ENCODE data around the gene ADRA2C.

ADRA2C gene

GRCh38 chr4:3790006-3790561, 23.9 kb downstream of the ADRA2C start:
- whole genome bisulfite sequencing = 92% methylated on average over 13 of the region's 13 CpGs
- H3K9ac ChIP-seq (ENCODE audit: low read depth, low read length) = no peak overlapping the region
- no peaks in the 10 kb centered on the region for H3K9me3 ChIP-seq (ENCODE audit: insufficient read depth, low read depth, low read length)
- no peaks in the 10 kb centered on the region for H3K36me3 ChIP-seq (ENCODE audit: insufficient read depth, low read length)
- no peak overlapping the region for H3K27ac ChIP-seq (ENCODE audit: low read depth, low read length)
- H3K4me1 ChIP-seq (ENCODE audit: insufficient read depth, low read length) = no peaks in the 10 kb centered on the region
- H3K27me3 ChIP-seq (ENCODE audit: insufficient read depth, low read length) = no peaks in the 10 kb centered on the region
- no peak overlapping the region for H3K4me3 ChIP-seq (ENCODE audit: low read length)

- no peaks in the 10 kb centered on the region for H3K4me1 ChIP-seq (ENCODE audit: insufficient read depth, low read length)
- no peak overlapping the region for H3K9ac ChIP-seq (ENCODE audit: low read depth, low read length)
- H3K9me3 ChIP-seq (ENCODE audit: insufficient read depth, low read depth, low read length) = peaks cover 9% of the 10 kb centered on the region; the same call in 1 of the 2 replicates
- 81% methylated on average over 9 of the region's 9 CpGs for WGBS
- no peak overlapping the region for H3K27ac ChIP-seq (ENCODE audit: low read depth, low read length)
- no peaks in the 10 kb centered on the region for H3K36me3 ChIP-seq (ENCODE audit: insufficient read depth, low read length)
- no peaks in the 10 kb centered on the region for H3K27me3 ChIP-seq (ENCODE audit: insufficient read depth, low read length)
- H3K4me3 ChIP-seq (ENCODE audit: low read length) = no peak overlapping the region
These were observed 25.1 kb downstream of the ADRA2C start for GRCh38 chr4:3791256-3791655.

DNA sequence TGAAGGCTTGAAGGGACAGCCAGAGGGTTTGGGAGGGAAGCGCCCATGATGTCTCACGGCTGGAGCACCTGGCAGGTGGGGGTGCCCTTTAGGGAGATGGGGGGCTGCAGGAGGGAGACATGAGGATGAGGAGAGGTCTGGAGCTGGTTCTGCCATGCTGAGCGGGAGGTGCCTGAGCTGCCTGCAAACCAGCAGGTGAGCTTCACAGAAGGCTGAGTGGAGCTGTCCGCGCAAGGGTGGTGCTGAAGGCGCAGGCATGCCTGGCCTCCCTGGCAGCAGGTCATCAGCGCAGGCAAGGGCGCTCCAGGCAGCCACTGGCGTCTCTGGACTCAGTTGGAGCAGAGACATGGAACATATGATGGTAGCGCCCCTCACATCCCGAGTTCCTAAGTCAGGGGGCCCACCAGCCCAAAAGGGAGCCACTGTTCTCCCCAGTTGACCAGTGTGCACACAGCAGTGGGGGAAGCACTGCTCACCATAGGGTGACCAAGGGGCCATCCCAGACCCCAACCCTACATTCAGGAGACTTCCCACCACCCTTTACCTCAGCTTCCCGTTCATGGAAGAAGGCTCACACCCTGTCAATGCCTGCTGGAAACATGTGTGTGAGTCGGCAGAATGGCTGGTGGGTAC, 25.8 kb downstream of the ADRA2C start:
- Histone ChIP-seq H3K4me1 (ENCODE audit: insufficient read depth, low read length) (no peaks in the 10 kb centered on the region), H3K36me3 (ENCODE audit: insufficient read depth, low read length) (no peaks in the 10 kb centered on the region), H3K27ac (ENCODE audit: low read depth, low read length) (no peak overlapping the region), H3K9ac (ENCODE audit: low read depth, low read length) (no peak overlapping the region), H3K27me3 (ENCODE audit: insufficient read depth, low read length) (no peaks in the 10 kb centered on the region), H3K9me3 (ENCODE audit: insufficient read depth, low read depth, low read length) (peaks cover 10% of the 10 kb centered on the region; the same call in 1 of the 2 replicates), H3K4me3 (ENCODE audit: low read length) (no peak overlapping the region)
- 20% methylated on average over 13 of the region's 13 CpGs for WGBS

- Histone ChIP-seq H3K4me3 (ENCODE audit: low read length) (no peak overlapping the region), H3K9ac (ENCODE audit: low read depth, low read length) (no peak overlapping the region), H3K36me3 (ENCODE audit: insufficient read depth, low read length) (no peaks in the 10 kb centered on the region), H3K27ac (ENCODE audit: low read depth, low read length) (no peak overlapping the region), H3K4me1 (ENCODE audit: insufficient read depth, low read length) (no peaks in the 10 kb centered on the region), H3K27me3 (ENCODE audit: insufficient read depth, low read length) (no peaks in the 10 kb centered on the region), H3K9me3 (ENCODE audit: insufficient read depth, low read depth, low read length) (peaks cover 12% of the 10 kb centered on the region; the same call in 1 of the 2 replicates)
- WGBS = 17% methylated on average over 3 of the region's 3 CpGs
These were observed 26.6 kb downstream of the ADRA2C start for GRCh38 chr4:3792813-3793212.

GRCh38 chr4:3793545-3793944, 27.4 kb downstream of the ADRA2C start:
- no peak overlapping the region for H3K9ac ChIP-seq (ENCODE audit: low read depth, low read length)
- WGBS = 90% methylated on average over 3 of the region's 3 CpGs
- H3K27ac ChIP-seq (ENCODE audit: low read depth, low read length) = no peak overlapping the region
- H3K27me3 ChIP-seq (ENCODE audit: insufficient read depth, low read length) = no peaks in the 10 kb centered on the region
- H3K9me3 ChIP-seq (ENCODE audit: insufficient read depth, low read depth, low read length) = peaks cover 12% of the 10 kb centered on the region; the same call in 1 of the 2 replicates
- H3K36me3 ChIP-seq (ENCODE audit: insufficient read depth, low read length) = no peaks in the 10 kb centered on the region
- no peak overlapping the region for H3K4me3 ChIP-seq (ENCODE audit: low read length)
- no peaks in the 10 kb centered on the region for H3K4me1 ChIP-seq (ENCODE audit: insufficient read depth, low read length)

DNA sequence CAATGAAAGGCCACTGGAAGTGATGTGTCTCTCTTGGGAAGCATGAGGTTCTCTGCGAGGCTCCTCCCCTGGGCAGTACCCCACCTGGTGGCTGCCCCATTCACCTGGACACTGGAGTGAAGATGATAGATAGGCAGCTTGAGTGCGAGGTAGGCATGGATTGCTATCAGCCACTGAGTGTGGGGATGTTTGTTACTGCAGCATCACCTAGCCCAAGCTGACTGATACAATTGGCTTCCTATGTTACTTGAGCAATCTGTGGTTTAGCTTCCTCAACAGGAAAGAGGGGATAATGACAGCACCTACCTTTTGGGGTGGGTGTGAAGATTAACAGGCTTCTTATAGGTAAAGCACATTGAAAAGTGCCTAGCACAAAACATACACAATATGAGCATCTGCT, 30.8 kb downstream of the ADRA2C start:
- peaks cover 12% of the 10 kb centered on the region; the same call in 1 of the 2 replicates for H3K9me3 ChIP-seq (ENCODE audit: insufficient read depth, low read depth, low read length)
- no peaks in the 10 kb centered on the region for H3K27me3 ChIP-seq (ENCODE audit: insufficient read depth, low read length)
- 0 out of 2 replicates have a peak, but pooled peaks cover under 1% of the 10 kb centered on the region for H3K4me1 ChIP-seq (ENCODE audit: insufficient read depth, low read length)
- no peak overlapping the region for H3K27ac ChIP-seq (ENCODE audit: low read depth, low read length)
- 97% methylated on average over 2 of the region's 2 CpGs for WGBS
- H3K4me3 ChIP-seq (ENCODE audit: low read length) = no peak overlapping the region
- no peaks in the 10 kb centered on the region for H3K36me3 ChIP-seq (ENCODE audit: insufficient read depth, low read length)
- H3K9ac ChIP-seq (ENCODE audit: low read depth, low read length) = no peak overlapping the region

GRCh38 chr4:3797831-3798790, 31.9 kb downstream of the ADRA2C start:
- Histone ChIP-seq H3K27ac (ENCODE audit: low read depth, low read length) (no peak overlapping the region), H3K4me3 (ENCODE audit: low read length) (no peak overlapping the region), H3K9ac (ENCODE audit: low read depth, low read length) (no peak overlapping the region), H3K9me3 (ENCODE audit: insufficient read depth, low read depth, low read length) (peaks cover 12% of the 10 kb centered on the region; the same call in 1 of the 2 replicates), H3K36me3 (ENCODE audit: insufficient read depth, low read length) (no peaks in the 10 kb centered on the region), H3K27me3 (ENCODE audit: insufficient read depth, low read length) (no peaks in the 10 kb centered on the region), H3K4me1 (ENCODE audit: insufficient read depth, low read length) (peaks cover 12% of the 10 kb centered on the region)
- 91% methylated on average over 28 of the region's 28 CpGs for WGBS

GRCh38 chr4:3799496-3799895, 33.3 kb downstream of the ADRA2C start:
- Histone ChIP-seq H3K4me1 (ENCODE audit: insufficient read depth, low read length) (peaks cover 15% of the 10 kb centered on the region), H3K9ac (ENCODE audit: low read depth, low read length) (no peak overlapping the region), H3K9me3 (ENCODE audit: insufficient read depth, low read depth, low read length) (peaks cover 12% of the 10 kb centered on the region; the same call in 1 of the 2 replicates), H3K27me3 (ENCODE audit: insufficient read depth, low read length) (no peaks in the 10 kb centered on the region), H3K36me3 (ENCODE audit: insufficient read depth, low read length) (no peaks in the 10 kb centered on the region), H3K4me3 (ENCODE audit: low read length) (no peak overlapping the region), H3K27ac (ENCODE audit: low read depth, low read length) (no peak overlapping the region)
- WGBS = 92% methylated on average over 13 of the region's 13 CpGs

GRCh38 chr4:3800351-3800750, 34.2 kb downstream of the ADRA2C start:
- Histone ChIP-seq H3K4me3 (ENCODE audit: low read length) (no peak overlapping the region), H3K9me3 (ENCODE audit: insufficient read depth, low read depth, low read length) (peaks cover 10% of the 10 kb centered on the region; the same call in 1 of the 2 replicates), H3K9ac (ENCODE audit: low read depth, low read length) (no peak overlapping the region), H3K27ac (ENCODE audit: low read depth, low read length) (no peak overlapping the region), H3K27me3 (ENCODE audit: insufficient read depth, low read length) (no peaks in the 10 kb centered on the region), H3K36me3 (ENCODE audit: insufficient read depth, low read length) (no peaks in the 10 kb centered on the region), H3K4me1 (ENCODE audit: insufficient read depth, low read length) (peaks cover 15% of the 10 kb centered on the region)
- 85% methylated on average over 12 of the region's 12 CpGs for WGBS

DNA sequence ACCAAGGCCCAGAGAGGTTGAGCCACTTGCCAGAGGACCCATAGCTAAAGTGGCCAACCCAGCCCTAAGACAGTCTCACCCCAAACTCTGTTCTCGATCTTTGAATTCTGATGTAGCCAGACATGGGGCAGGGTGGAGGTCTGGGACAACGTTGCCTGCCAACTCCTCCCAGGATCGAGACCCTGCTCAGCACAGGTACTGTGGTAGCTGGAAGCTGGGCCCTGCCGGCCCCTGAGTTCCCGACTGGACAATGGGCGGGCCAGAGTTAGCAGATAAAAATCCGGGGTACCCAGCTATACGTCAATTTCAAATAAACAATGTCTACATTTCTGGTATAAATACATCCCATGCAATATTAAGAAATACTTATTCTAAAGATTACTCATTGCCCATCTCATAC, 35.3 kb downstream of the ADRA2C start:
- no peak overlapping the region for H3K9ac ChIP-seq (ENCODE audit: low read depth, low read length)
- WGBS = 94% methylated on average over 8 of the region's 8 CpGs
- H3K27me3 ChIP-seq (ENCODE audit: insufficient read depth, low read length) = no peaks in the 10 kb centered on the region
- H3K27ac ChIP-seq (ENCODE audit: low read depth, low read length) = no peak overlapping the region
- H3K4me1 ChIP-seq (ENCODE audit: insufficient read depth, low read length) = peaks cover 15% of the 10 kb centered on the region
- no peaks in the 10 kb centered on the region for H3K36me3 ChIP-seq (ENCODE audit: insufficient read depth, low read length)
- H3K9me3 ChIP-seq (ENCODE audit: insufficient read depth, low read depth, low read length) = peaks cover 4% of the 10 kb centered on the region; the same call in 1 of the 2 replicates
- H3K4me3 ChIP-seq (ENCODE audit: low read length) = no peak overlapping the region

Data from HUES64 (cell line).